Diencephalon (tissue), 1 donor: ENCODE data around the gene NDE1. TPM values are rescaled to one million over a fixed set of nuclear protein-coding genes. Genes with fewer than 3 reads are reported as not detected.

Experiments used
- total RNA-seq: library from RNA; depleted of rRNA; stranded (reverse); fragments of >200 nt; gene quantifications from one replicate; pipeline ENCODE4 v1.2.3, GENCODE V29; 2014

NDE1 gene
- 10.6 TPM for total RNA-seq

GRCh38 chr16:15650019-15650697 is at the start of gene NDE1:
NDE1 (plus strand) TSS chr16:15650245; CDS start chr16:15664779, 14,534 bp downstream.

GRCh38 chr16:15643048-15643945 is 6.7 kb upstream of the NDE1 start, which contains the start of gene MARF1:
MARF1 (minus strand) TSS chr16:15643154; CDS start chr16:15639233, 3,921 bp downstream.

Other genes with a start within 250 kb of the NDE1 start
- 109 TPM for gene BMERB1, start 215.7 kb upstream of the NDE1 start, total RNA-seq
- 28.1 TPM for gene MARF1, start 7.1 kb upstream of the NDE1 start, total RNA-seq
- 0.23 TPM for gene MYH11, start 206.8 kb downstream of the NDE1 start, total RNA-seq
- gene CEP20, start 238.4 kb downstream of the NDE1 start, total RNA-seq, result 31.4 TPM